HG03432 (cell line): ENCODE measurements around the gene ENTPD7.
"Not testable (repeated sequence)": the region's sequence is repeated elsewhere in the genome, so short reads cannot be mapped to it uniquely, and the experiment has no call there.

Experiments
- ATAC-seq: cut with Tn5 transposase; IDR thresholded peaks from one replicate; pipeline ENCODE4 v1.9.1; 2021; ENCODE audit warnings: mild to moderate bottlenecking, moderate library complexity; ENCODE audit not compliant: unreplicated experiment

Gene ENTPD7, protein sequence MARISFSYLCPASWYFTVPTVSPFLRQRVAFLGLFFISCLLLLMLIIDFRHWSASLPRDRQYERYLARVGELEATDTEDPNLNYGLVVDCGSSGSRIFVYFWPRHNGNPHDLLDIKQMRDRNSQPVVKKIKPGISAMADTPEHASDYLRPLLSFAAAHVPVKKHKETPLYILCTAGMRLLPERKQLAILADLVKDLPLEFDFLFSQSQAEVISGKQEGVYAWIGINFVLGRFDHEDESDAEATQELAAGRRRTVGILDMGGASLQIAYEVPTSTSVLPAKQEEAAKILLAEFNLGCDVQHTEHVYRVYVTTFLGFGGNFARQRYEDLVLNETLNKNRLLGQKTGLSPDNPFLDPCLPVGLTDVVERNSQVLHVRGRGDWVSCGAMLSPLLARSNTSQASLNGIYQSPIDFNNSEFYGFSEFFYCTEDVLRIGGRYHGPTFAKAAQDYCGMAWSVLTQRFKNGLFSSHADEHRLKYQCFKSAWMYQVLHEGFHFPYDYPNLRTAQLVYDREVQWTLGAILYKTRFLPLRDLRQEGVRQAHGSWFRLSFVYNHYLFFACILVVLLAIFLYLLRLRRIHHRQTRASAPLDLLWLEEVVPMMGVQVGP

DNA sequence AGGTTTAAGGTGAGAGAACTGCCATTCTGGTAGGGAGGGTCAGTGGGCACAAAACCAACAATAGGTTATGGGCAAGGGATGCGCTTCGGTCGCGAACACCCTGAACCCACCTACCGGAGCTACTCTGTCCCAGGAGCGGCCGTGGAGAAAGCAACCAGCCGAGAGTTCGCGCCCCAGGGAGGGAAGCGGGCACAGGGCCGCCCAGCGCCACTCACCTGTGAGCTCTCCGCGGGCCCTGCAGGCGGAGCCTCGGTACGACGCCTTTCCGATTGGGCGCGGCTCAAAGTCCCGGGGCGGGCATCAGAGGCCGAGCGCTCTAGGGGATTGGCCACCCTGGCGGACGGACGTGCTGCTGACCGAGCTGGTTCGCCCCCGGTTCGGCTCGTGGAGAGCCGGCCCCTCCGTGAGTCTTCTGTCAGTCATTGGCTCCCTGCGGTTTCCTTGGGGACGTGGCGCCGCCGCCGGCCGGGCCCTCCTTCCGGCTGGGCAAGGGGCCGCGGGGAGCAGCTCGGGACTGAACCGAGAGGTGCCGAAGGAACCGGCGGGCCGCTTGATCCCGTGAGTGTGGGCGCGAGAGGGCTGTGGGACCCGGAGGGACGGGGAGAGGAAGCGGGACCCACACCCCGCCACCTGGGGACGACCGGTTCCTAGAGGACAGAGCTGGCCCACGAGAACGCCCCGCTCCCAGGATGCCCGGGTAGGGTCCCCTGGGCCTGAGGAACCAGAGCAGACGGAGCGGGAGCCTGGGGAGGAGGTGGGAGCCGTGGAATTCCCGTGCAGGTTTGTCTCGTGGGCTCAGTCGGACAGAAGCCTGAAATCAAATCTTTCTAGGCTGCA lies at the start of gene ENTPD7:
Gene ENTPD7 (plus strand): TSS at position 479 of the 837 bp plus-strand sequence. CDS start 448 bp downstream, outside the sequence.
- ATAC-seq, result peak; percentile 99

DNA sequence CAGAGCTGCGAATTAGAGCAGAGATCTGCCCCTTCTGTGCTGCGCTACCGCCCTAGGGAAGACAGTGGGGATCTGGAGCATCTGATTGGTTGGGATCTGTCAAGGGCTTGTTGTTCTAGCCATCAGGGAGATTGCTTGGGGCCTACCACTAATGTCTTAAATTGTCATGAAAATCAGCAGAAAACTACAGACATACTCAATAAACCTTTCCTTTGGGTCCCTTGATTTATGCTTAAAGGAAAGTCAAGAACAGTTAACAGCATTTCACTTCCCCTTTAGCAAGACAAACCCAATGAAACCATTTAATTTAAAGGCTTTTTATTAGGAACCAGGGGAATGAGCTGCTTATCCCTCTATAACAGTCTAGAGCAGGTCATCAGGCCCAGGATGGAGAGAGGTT lies 49.1 kb upstream of the ENTPD7 start:
- no peak for ATAC-seq

DNA sequence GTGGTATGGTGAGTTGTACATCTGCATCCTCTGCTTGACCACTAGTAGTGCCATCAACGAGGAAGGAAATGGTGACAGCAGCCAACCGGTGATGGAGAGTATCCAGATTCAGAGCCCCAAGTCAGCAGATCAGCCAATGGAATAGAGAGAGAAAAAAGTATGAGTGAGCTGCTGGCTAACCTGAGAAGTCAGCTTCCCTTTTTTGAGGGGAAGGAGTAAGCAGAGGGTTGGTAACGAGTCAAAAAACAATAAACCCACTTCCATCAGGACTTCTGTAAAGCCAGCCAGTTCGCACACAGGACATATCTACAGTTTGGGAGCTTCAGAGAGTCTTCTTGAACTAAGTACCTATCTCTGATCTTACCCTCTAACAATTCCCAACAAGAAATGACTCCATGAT lies 48.0 kb upstream of the ENTPD7 start:
- no peak for ATAC-seq

DNA sequence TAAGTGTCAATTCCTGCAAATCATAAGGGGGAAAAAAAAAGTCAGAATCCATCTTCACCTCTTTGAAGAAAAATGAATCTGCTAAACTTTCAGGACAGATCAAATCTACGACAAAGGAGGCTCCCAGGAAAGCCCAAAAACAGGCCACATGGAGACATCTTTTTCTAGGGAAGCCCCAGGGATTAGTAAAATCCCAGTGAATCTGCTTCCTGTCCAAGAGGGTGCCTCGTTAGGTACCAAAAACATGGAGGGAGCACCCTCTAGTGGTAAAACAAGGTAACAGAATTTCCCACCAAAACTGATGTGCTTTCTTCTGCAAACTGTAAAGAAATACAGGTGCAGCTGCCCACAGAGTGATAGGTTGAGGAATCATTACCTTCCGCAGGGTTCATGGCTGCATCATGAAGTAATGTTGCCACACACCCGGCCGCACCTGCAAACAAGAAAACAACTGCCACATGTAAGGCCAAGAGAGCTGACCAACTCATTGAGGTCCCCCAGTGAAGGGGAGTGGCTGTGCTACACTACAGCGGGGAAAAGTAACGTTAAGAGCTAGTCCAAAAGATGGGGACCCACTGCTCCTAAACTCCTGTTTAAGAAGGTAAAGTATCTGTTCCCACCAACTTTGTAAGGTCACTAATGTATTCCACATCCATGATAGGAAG lies 47.0 kb upstream of the ENTPD7 start:
- ATAC-seq, result peak; percentile 65

DNA sequence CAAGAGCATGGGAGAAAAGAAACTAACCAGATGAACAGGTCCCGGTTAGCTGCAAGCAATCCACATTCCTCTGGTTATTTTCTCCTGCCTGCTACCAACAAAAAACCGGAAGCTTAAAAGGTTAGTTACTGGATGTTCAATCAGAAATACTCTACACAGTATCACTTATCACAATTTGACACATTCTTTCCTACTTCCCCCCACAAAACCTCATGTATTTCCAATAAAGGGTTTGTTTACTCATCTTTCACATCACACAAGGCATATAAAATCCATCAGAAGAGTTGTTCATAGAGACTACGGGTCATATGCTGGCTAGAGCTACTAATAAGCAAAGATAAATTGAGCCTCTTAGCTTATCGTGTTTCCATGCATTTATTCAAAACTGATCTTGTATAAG lies 43.9 kb upstream of the ENTPD7 start:
- no peak for ATAC-seq

DNA sequence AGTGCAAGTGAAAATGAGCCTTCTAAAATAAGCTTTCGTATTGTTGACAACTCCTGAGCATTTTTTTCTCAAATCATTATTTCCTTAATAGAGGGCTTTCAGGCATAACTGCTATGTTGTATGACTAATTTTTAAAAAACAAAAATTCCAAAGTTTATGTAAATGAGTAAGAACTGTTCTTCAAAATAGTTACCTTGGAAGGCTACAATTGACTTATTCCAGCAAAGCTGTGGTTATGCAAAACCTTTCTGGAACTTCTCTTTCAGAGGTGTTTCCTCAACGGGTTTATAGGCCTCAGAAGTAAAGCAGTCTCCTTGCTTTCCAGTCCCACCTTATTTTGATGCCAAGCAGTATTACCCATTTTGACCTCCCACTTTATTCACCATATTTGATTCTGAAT lies 41.6 kb upstream of the ENTPD7 start:
- ATAC-seq, result no peak

DNA sequence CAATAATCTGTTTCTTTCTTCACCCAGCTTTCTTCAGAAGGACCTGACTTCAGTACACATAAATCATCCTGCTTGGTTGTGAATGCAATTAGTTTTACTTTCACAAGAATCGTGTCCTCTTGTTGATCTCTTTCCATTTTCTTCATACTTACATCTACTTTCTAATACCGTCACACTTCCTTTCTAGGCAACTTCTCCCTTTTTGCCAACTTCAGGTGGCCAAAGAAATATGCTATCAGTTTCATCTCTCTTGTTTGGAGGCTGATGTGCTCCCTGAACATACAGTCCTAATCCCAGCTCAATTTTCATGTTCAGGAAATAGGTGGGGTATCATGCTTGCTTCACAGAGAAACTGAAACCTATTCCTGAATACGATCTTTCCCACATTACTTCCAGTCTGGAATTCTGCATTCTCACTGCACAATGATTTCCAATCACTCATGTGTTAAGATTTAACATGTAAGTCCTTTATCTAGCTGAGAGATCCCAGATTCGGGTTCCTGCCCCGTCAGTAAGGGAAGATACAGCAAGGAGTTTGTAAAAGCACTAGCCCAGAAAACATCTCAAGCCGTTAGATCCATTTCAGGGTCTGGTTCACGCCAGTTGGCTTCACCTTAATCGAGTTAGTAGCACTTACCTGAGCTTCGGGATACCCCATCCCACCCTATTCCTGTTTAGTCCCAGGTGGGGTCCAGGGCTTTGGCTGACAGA lies 40.1 kb upstream of the ENTPD7 start:
- ATAC-seq, result no peak

DNA sequence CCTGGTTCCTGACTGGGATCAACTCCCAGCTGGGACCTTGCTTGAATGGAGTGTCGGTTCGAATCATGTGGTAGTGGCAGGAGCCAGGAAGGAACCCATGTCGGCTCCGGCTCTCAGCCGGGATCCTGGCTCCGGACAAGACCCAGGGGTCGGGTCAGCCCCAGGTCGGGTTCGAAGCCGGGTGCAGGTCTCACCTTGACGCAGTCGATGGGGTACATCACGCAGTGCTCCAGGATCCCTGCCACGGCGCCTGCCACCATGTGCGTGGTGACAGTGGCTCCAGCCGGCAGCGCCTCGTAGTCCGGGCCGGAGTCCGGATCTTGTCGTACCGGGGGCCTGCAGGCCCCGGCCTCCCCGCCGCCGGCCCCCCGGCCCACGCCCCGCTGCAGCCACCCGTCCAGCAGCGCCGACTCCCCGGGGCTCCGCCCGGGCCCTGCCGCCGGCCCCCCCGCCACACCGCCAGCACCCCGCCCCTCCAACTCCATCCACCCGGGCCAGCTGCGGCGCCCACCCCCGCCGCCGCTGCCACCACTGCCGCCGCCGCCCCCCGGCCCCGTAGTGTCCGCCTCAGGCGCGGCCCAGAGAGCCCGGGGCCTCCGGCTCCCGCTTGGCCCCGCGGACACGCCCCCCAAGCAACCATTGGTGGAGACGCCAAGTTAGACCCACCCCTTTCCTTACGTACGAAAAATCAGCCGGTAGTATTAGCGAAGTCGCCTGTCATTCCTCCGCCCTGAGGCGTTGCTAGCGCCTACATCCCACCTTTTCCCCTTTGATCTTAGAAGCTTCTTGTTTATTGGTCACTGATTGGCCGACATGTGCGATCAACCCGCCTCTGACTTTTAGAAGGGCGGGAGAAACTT lies 39.2 kb upstream of the ENTPD7 start, which contains the start of gene SLC25A28:
Gene SLC25A28 (minus strand): TSS at position 589 of the 860 bp plus-strand sequence. CDS start 104 bp downstream, at position 485.
- peak; percentile 82 for ATAC-seq

DNA sequence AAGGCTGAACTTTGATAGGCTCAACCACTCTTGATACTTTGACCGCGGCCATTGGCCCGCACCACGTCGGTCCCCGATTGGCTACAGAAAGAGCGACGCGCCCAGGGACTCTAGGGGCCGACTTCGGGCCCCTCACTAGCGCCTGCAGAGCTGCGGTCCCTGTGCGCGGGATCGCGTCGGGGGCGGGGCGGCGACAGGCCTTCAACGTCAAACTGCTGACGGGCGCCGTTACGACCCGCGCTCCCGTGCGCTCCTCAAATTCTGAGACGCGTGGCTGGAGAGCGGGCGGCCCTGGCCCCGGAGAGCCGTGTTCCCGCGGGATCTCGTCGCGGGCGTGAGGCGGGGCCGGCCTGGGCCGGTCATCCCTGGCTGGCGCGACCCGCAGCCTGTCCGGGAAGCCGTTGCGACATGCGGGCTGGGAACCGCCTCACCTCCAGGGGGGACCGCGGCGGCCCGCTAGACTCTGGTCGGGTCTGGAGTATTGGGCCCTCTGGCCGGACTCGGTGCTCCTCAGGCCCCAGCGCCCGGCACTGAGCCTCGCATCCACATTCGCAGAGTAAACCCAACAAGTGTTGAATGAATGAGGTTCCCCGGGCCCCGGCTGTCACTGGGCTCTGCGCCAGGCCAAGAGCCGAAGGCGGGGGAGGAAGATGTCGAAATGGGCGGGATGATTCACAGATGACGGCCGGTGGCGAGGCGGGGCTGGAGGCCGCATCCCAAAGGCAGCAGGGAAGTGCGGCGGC lies 38.4 kb upstream of the ENTPD7 start:
- peak; percentile 89 for ATAC-seq

DNA sequence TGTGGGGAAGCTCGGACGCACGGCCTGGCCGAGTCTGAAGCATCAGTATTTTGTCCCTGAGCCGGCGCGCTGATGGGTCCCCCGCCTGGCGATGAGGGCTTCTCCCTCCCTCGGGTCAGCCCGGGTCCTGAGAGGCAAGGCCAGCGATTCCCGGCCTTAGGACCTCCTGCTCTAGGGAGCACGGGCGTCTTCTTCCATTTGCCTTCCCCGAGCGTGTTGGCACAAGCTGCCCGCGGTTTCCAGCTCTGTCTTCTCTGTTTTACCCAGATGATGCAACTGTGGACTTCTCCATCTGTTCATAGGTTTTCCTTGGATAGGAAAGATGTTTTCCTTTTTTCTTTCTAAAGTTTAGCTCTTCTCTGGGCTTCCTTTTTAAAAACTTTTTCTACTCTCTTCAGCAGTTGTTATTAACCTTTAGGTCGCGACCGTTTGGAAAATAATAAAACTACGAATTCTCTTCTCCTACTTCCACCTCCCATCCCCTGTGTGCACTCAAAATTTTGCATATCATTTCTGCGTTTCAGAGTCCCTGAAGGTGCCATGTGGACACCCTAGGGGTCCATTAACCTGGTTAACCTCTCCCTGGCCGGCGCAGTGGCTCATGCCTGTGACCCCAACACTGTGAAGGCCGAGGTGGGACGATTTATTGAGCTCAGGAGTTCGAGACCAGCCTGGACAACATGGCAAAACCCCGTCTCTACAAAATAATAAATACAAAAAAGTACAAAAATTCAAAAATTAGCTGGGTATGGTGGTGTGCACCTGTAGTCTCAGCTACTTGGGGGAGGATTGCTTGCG lies 37.7 kb upstream of the ENTPD7 start:
- ATAC-seq, result no peak

DNA sequence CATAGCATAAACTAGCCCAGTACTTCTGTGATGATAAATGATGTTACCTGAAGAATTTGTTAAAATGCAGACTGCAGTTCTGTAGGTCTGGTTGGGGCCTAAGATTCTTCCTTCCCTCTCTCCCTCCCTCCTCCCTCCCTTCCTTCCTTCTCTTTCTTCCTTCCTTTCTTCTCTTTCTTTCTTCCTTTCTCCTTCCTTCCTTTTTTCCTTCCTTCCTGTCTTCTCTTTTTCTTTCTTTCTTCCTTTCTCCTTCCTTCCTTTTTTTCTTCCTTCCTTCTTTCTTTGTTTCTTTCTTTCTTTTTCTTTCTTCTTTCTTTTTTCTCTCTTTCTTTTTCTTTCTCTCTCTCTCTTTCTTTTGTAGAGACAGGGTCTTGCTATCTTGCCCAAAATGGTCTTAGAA lies 35.4 kb upstream of the ENTPD7 start:
- ATAC-seq, result no peak

DNA sequence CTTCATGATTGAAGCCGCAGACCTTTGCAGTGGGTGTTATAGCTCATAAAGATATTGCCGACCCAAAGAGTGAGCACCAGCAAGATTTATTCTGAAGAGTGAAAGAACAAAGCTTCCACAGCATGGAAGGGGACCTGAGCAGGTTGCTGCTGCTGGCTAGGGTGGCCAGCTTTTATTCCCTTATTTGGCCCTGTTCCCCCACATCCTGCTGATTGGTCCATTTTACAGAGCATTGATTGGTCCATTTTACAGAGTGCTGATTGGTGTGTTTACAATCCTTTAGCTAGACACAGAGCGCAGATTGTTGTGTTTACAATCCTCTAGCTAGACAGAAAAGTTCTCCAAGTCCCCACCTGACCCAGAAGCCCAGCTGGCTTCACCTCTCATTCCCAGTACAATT lies 34.2 kb upstream of the ENTPD7 start:
- ATAC-seq, result not testable (repeated sequence)

DNA sequence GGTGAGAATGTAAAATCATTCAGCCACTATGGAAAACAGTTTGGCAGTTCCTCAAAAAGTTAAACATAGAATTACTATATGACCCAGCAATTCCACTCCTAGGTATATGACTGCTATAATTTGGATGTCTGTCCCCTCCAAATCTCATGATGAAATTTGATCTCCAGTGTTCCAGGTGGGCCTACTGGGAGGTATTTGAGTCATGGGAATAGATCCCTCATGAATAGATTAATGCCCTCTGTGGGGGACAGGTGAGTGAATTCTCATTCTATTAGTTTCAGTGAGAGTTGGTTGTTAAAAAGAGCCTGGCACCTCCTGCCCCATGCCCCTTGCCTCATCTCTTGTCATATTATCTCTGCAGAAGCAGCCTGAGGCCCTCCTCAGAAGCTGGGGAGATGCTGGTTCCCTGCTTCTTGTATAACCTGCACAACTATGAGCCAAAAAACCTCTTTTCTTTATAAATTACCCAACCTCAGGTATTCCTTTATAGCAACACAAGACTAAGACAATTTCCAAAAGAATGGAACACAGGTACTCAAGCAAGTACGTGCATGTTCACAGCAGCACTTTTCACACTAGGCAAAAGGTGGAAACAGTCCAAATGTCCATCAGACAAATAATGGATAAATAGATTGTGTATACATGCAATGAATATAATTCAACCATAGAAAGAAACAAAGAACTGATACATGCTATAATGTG lies 30.2 kb upstream of the ENTPD7 start:
- no peak for ATAC-seq

DNA sequence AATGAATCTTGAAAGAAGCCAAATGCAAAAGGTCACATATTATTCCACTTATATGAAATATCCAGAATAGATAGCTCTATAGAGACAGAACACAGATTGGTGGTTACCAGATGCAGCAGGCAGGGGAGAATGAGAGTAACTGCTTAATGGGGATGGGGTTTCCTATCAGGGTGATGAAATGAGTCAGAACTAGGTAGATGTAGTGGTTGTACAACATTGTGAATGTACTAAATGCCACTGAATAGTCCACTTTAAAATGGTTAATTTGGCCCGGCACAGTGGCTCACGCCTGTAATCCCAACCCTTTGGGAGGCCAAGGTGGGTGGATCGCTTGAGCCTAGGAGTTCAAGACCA lies 29.7 kb upstream of the ENTPD7 start:
- ATAC-seq, result no peak

DNA sequence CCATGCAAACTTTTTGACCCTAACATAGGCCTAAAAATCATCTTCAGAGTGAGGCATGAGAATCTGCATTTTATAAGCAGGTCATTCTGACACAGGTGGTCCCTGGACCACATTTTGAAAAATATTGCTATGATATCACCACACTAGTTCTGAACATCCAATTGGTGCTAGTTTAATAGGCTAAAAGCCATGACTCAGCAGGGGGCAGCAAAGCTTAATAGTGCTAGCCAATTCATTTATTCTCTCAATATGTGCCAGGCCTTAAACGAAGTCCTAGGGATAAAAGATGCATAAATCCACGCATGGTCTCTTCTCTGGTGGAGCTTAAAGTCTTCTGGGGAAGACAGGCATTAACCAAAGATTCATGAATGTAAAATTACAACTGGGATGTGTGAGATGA lies 28.9 kb upstream of the ENTPD7 start:
- ATAC-seq, result peak; percentile 52

DNA sequence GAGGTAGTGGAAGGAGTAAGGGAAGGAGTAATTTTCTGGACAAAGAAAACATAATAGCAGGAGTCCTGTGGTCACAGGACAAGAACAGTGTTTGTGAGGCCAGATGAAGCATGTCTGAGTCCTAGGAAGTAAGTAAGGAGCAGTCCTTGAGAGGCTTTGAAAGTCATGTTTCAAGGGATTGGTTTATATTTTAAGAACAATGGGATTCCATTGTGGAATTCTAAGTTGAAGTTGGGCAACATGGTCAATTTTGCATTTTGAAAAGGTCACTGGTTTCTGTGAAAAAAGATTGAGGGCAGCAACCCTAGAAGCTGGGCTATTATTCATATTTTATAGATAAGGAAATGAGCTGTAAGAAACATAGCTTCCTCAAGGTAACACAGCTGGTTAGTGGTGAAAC lies 28.3 kb upstream of the ENTPD7 start:
- no peak for ATAC-seq

DNA sequence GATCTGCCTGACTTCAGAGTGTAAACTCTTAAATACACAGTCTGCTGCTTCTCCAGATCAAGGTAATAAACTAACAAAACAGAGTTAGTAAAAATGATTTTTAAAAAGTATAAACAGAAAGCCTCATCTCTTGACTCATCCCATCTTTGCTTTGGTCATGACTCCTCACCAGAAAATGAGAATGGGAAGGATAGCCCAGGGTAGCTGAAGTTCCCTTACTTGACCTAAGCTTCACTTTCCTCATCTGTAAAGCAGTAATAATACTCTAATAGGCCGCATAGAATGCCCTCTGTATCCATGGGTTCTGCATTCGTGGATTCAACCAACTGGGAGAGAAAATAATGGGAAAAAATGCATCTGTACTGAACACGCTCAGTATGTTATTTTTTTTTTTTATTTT lies 27.8 kb upstream of the ENTPD7 start:
- ATAC-seq, result no peak
